CD14-positive monocyte (primary cell): ENCODE results near the gene ANTXR1. TPM values are rescaled to one million over a fixed set of nuclear protein-coding genes. Genes with fewer than 3 reads are reported as not detected.

ENCODE experiments used
- DNase-seq, 3 donors: peaks; one replicate each; pipeline ENCODE4 v3.0.0-alpha.2; 2011 to 2022
- H2AFZ ChIP-seq: 2 replicates; pipeline ENCODE4 v1.6.0; 2012; ENCODE audit warnings: mild to moderate bottlenecking, low read depth, low read length, inconsistent platforms; ENCODE audit not compliant: insufficient read depth, poor library complexity, severe bottlenecking
- H3K27ac ChIP-seq, 2 donors: 1 replicate in 1 of 2; 2 replicates in 1 of 2; pipeline ENCODE4 v1.5.1; 2012 to 2013; ENCODE audit warnings: low read length in 2 of 2, control low read depth in 1 of 2, inconsistent platforms in 1 of 2, low read depth in 1 of 2, mild to moderate bottlenecking in 1 of 2
- H3K27me3 ChIP-seq, 2 donors: one replicate each; pipeline versions ENCODE4 v1.6.0 to v1.6.1; 2011 to 2013; ENCODE audit warnings: low read length in 2 of 2; ENCODE audit not compliant: control insufficient read depth in 2 of 2, insufficient read depth in 2 of 2
- H3K36me3 ChIP-seq, 2 donors: replicated peaks in 1 of 2; 1 replicate in 1 of 2; 2 replicates in 1 of 2; pipeline versions ENCODE4 v1.5.1 to v1.6.1; 2012 to 2013; ENCODE audit warnings: low read length in 2 of 2, control low read depth in 1 of 2, inconsistent platforms in 1 of 2, mild to moderate bottlenecking in 1 of 2; ENCODE audit not compliant: insufficient read depth in 2 of 2, control insufficient read depth in 1 of 2
- H3K4me1 ChIP-seq, 2 donors: 1 replicate in 1 of 2; 2 replicates in 1 of 2; pipeline versions ENCODE4 v1.5.1 to v1.6.1; 2012 to 2013; ENCODE audit warnings: low read length in 2 of 2, control low read depth in 1 of 2, inconsistent platforms in 1 of 2, mild to moderate bottlenecking in 1 of 2, moderate library complexity in 1 of 2; ENCODE audit not compliant: insufficient read depth in 2 of 2, control insufficient read depth in 1 of 2
- H3K4me2 ChIP-seq: replicated peaks from 2 replicates; pipeline ENCODE3; 2012; ENCODE audit warnings: low read length, moderate library complexity, mild to moderate bottlenecking; ENCODE audit not compliant: poor library complexity, severe bottlenecking; ENCODE audit errors: extremely low read depth
- H3K4me3 ChIP-seq, 3 experiments: fragments of 200-600 bp in 1 of 3; sonication (generic) in 1 of 3; replicated peaks in 1 of 3; 1 replicate in 2 of 3; 2 replicates in 1 of 3; pipeline ENCODE4 v1.5.1; 2011 to 2013; ENCODE audit warnings: low read length in 3 of 3, mild to moderate bottlenecking in 3 of 3, control low read depth in 2 of 3, low read depth in 2 of 3, inconsistent platforms in 1 of 3, moderate library complexity in 1 of 3
- H3K79me2 ChIP-seq: 2 replicates; pipeline ENCODE4 v1.6.0; 2012; ENCODE audit warnings: mild to moderate bottlenecking, control low read depth, inconsistent platforms, low read length, moderate library complexity; ENCODE audit not compliant: insufficient read depth
- H3K9ac ChIP-seq: 2 replicates; pipeline ENCODE4 v1.6.0; 2017; ENCODE audit warnings: low read length, mild to moderate bottlenecking; ENCODE audit not compliant: insufficient read depth, poor library complexity, severe bottlenecking
- H3K9me3 ChIP-seq, 2 donors: replicated peaks in 1 of 2; 1 replicate in 1 of 2; 2 replicates in 1 of 2; pipeline versions ENCODE4 v1.5.1 to v1.6.1; 2012 to 2013; ENCODE audit warnings: low read length in 2 of 2, control low read depth in 1 of 2; ENCODE audit not compliant: control insufficient read depth in 1 of 2, insufficient read depth in 1 of 2
- H4K20me1 ChIP-seq: 2 replicates; pipeline ENCODE4 v1.6.0; 2012; ENCODE audit warnings: mild to moderate bottlenecking, low read length, control low read depth, moderate library complexity; ENCODE audit not compliant: insufficient read depth
- H3K27ac Mint-ChIP-seq, 7 donors: one replicate each; pipeline ENCODE4 v1.8.0; 2020; ENCODE audit warnings: mild to moderate bottlenecking in 7 of 7, mixed read lengths in 7 of 7, moderate library complexity in 6 of 7, inconsistent platforms in 2 of 7
- H3K27me3 Mint-ChIP-seq, 3 donors: one replicate each; pipeline ENCODE4 v1.8.0; 2021 to 2022; ENCODE audit warnings: low read depth in 3 of 3, mild to moderate bottlenecking in 3 of 3, mixed read lengths in 3 of 3, moderate library complexity in 3 of 3, inconsistent platforms in 1 of 3
- H3K36me3 Mint-ChIP-seq, 2 donors: one replicate each; pipeline ENCODE4 v1.8.0; 2020; ENCODE audit warnings: mixed read lengths in 2 of 2, inconsistent platforms in 1 of 2, mild to moderate bottlenecking in 1 of 2
- H3K4me1 Mint-ChIP-seq: one replicate; pipeline ENCODE4 v1.8.0; 2020; ENCODE audit warnings: mild to moderate bottlenecking, mixed read lengths
- H3K4me3 Mint-ChIP-seq, 2 donors: one replicate each; pipeline ENCODE4 v1.8.0; 2020; ENCODE audit warnings: mild to moderate bottlenecking in 2 of 2, mixed read lengths in 2 of 2, moderate library complexity in 1 of 2
- H3K9me3 Mint-ChIP-seq, 7 donors: one replicate each; pipeline ENCODE4 v1.8.0; 2020 to 2022; ENCODE audit warnings: mixed read lengths in 7 of 7, mild to moderate bottlenecking in 6 of 7, moderate library complexity in 6 of 7, inconsistent platforms in 2 of 7
- CTCF ChIP-seq: fragments of 200-600 bp; IDR thresholded peaks from one replicate; pipeline ENCODE4 v1.8.0; 2022; ENCODE audit warnings: antibody characterized with exemption, mild to moderate bottlenecking
- WGBS: methylation state at CpG from one replicate; pipeline ENCODE4 v1.1.5; 2013; ENCODE audit warnings: missing lambda C conversion rate; ENCODE audit not compliant: insufficient coverage; 5-methylcytosine and 5-hydroxymethylcytosine counted together
- intact Hi-C, 2 donors: fragments of 100-400 bp; cut with micrococcal nuclease; formaldehyde crosslinking; loops; one replicate each; pipeline versions ENCODE4 v1.15.0 to v1.15.1; 2023
- polyA plus RNA-seq, 3 donors: library from polyadenylated mRNA; depleted of rRNA in 1 of 3; unstranded in 2 of 3; stranded (reverse) in 1 of 3; fragments of 300-500 nt in 2 of 3; fragments of >200 nt in 1 of 3; fragmentation: Illumina TruSeq in 2 of 3; gene quantifications; 1 replicate in 2 of 3; 2 replicates in 1 of 3; pipeline ENCODE4 v1.2.3, GENCODE V29; 2012 to 2021

The ANTXR1 gene
- polyA plus RNA-seq, 3 donors, result not detected

GRCh38 chr2:68970566-68971265 is 42.3 kb upstream of the ANTXR1 start:
- H2AFZ ChIP-seq, result no peak overlapping the region
- H3K4me1 ChIP-seq, result no peaks in the 10 kb centered on the region
- Mint-ChIP-seq H3K9me3 (peaks cover 0 to 5% (median 4%) of the 10 kb centered on the region in 7 donors), H3K27me3 (peaks cover 0 to 2% (median 1%) of the 10 kb centered on the region in 3 donors), H3K27ac (no peak overlapping the region), H3K36me3 (no peaks in the 10 kb centered on the region), H3K4me1 (peaks cover 6% of the 10 kb centered on the region), H3K4me3 (no peak overlapping the region)
- no peak for TF ChIP-seq CTCF
- no peaks in the 10 kb centered on the region for H3K36me3 ChIP-seq
- no peaks in the 10 kb centered on the region for H3K79me2 ChIP-seq
- 92% methylated on average over 2 of the region's 8 CpGs for WGBS
- H3K27ac ChIP-seq, result no peak overlapping the region
- H3K9ac ChIP-seq, result no peak overlapping the region
- H3K27me3 ChIP-seq, result no peaks in the 10 kb centered on the region
- no peak overlapping the region for H3K4me3 ChIP-seq
- intact Hi-C loops, result no loop called here
- no peaks in the 10 kb centered on the region for H4K20me1 ChIP-seq
- DNase-seq, result no peak
- no peaks in the 10 kb centered on the region for H3K9me3 ChIP-seq
- H3K4me2 ChIP-seq, result no peak overlapping the region

- Histone ChIP-seq H2AFZ (no peak overlapping the region), H3K36me3 (no peaks in the 10 kb centered on the region), H3K9ac (no peak overlapping the region), H3K79me2 (no peaks in the 10 kb centered on the region), H3K4me1 (no peaks in the 10 kb centered on the region), H4K20me1 (no peaks in the 10 kb centered on the region), H3K9me3 (no peaks in the 10 kb centered on the region), H3K27me3 (no peaks in the 10 kb centered on the region), H3K4me2 (no peak overlapping the region), H3K4me3 (no peak overlapping the region), H3K27ac (no peak overlapping the region)
- intact Hi-C loops, result no loop called here
- no peak for DNase-seq
- Mint-ChIP-seq H3K27me3 (peaks cover 0 to 2% (median 2%) of the 10 kb centered on the region in 3 donors), H3K9me3 (peaks cover 0 to 5% (median 4%) of the 10 kb centered on the region in 7 donors), H3K4me1 (peaks cover 6% of the 10 kb centered on the region), H3K4me3 (no peak overlapping the region), H3K36me3 (no peaks in the 10 kb centered on the region), H3K27ac (no peak overlapping the region)
- no CpG with 5 or more reads among the region's 5 CpGs for WGBS
- TF ChIP-seq CTCF, result no peak
These were observed 41.3 kb upstream of the ANTXR1 start for GRCh38 chr2:68971591-68972231.
